HEK293 (cell line): Measurements from ENCODE around the gene TSGA10IP.

Experiments
- ZBTB20 ChIP-seq: fragments of 450-650 bp; formaldehyde crosslinking; IDR thresholded peaks from 2 replicates; pipeline ENCODE4 v1.5.1; 2016; ENCODE audit warnings: missing biosample characterization, missing genetic modification characterization
- ZNF549 ChIP-seq: fragments of 450-650 bp; IDR thresholded peaks from 2 replicates; pipeline ENCODE4 v1.5.1; 2018; ENCODE audit warnings: missing biosample characterization, missing genetic modification characterization, mild to moderate bottlenecking, inconsistent platforms, moderate library complexity
- TF ChIP-seq, protein P1 (sequence below): fragments of 450-650 bp; formaldehyde crosslinking; IDR thresholded peaks from 2 replicates; pipeline ENCODE4 v1.5.1; 2016; ENCODE audit warnings: missing biosample characterization, missing genetic modification characterization

GRCh38 chr11:65917434-65918210 lies 27.7 kb upstream of the TSGA10IP start:
- TF ChIP-seq, protein P1, sequence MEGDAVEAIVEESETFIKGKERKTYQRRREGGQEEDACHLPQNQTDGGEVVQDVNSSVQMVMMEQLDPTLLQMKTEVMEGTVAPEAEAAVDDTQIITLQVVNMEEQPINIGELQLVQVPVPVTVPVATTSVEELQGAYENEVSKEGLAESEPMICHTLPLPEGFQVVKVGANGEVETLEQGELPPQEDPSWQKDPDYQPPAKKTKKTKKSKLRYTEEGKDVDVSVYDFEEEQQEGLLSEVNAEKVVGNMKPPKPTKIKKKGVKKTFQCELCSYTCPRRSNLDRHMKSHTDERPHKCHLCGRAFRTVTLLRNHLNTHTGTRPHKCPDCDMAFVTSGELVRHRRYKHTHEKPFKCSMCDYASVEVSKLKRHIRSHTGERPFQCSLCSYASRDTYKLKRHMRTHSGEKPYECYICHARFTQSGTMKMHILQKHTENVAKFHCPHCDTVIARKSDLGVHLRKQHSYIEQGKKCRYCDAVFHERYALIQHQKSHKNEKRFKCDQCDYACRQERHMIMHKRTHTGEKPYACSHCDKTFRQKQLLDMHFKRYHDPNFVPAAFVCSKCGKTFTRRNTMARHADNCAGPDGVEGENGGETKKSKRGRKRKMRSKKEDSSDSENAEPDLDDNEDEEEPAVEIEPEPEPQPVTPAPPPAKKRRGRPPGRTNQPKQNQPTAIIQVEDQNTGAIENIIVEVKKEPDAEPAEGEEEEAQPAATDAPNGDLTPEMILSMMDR (tag by site-specific recombination): no peak
- TF ChIP-seq ZNF549 (tag by site-specific recombination) (no peak), ZBTB20 (tag by site-specific recombination) (no peak)
